SHP77 treated with DMSO at 0.1 percent for 48 hours (cell line): ENCODE data around the gene ACVR1B.
A peak's percentile ranks its signal among the peaks of the same experiment; 100 is the strongest.
"Not testable (repeated sequence)": the region's sequence is repeated elsewhere in the genome, so short reads cannot be mapped to it uniquely, and the experiment has no call there.

Experiments
- DNase-seq: peaks from one replicate; lab custom pipeline; 2025; lab: John Stamatoyannopoulos, UW

Gene ACVR1B

GRCh38 chr12:51971679-51972421 is 20.4 kb downstream of the ACVR1B start:
- DNase-seq: no peak

DNA sequence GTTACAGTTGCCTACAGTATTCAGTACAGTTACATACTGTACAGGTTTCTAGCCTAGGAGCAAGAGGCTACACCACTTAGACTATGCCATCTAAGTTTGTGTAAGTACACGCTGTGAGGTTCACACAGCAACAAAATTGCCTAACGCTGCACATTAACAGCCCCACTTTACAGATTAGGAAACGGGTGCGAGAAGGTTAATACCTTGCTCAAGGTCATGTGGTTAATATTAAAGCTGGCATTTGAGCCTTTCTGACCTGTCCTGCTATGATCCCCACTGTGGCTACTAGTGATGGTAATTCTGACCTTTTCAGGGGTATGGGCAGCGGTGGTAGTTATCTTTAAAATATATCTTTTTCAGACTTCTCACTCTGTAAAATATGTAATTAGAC is 20.9 kb downstream of the ACVR1B start:
- no peak for DNase-seq

DNA sequence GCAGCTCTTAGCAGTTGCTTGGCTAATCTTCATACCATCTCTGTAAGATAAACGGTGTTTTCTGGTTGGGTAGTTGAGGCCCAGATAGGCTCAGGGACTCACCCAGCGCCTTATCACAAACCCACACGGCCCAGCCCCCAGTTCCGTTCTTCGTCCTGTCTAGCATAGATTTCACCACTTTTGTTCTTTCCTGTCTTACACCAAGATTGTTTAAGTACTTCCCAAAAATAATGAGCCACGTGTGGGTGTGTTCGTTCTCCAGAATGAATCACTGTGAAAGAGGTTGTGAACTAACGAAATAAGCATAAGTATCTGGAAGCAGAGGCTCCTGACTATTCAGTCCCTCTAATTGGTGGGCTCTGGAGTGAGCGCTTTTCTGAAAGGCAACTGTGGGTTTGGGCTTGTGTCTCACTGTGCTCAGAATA is 21.4 kb downstream of the ACVR1B start:
- no peak for DNase-seq

DNA sequence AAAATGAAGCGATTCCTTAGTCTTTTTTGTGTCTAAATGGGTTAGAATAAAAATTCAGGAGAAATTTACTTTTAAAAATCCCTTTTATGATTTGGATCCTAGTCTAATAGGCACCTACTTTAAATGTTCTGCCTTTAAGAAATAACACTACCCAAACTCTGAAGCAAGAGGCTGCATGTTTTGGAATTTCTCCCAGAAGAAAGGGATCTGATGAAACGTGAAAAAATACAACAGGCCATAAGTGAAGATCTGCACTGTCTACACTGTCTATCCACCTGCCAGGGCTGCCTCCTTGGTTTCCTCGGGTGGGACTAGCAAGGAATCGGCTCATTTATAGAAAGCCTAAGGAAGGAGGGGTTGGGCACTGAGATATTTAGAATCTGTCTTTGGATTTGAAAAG is 22.1 kb downstream of the ACVR1B start:
- DNase-seq: no peak

- DNase-seq: no peak
Measured at GRCh38 chr12:51974646-51975045, 23.1 kb downstream of the ACVR1B start.

DNA sequence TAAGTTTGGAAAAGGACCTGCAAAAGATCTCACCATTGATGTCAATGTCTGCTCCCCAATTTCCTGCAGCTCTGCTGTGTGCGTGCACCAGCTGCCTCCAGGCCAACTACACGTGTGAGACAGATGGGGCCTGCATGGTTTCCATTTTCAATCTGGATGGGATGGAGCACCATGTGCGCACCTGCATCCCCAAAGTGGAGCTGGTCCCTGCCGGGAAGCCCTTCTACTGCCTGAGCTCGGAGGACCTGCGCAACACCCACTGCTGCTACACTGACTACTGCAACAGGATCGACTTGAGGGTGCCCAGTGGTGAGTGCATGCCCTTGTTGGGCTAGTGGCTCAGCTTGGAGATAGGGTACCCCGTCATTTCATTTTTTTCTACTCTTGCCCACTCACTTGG is 23.7 kb downstream of the ACVR1B start:
- no peak for DNase-seq

DNA sequence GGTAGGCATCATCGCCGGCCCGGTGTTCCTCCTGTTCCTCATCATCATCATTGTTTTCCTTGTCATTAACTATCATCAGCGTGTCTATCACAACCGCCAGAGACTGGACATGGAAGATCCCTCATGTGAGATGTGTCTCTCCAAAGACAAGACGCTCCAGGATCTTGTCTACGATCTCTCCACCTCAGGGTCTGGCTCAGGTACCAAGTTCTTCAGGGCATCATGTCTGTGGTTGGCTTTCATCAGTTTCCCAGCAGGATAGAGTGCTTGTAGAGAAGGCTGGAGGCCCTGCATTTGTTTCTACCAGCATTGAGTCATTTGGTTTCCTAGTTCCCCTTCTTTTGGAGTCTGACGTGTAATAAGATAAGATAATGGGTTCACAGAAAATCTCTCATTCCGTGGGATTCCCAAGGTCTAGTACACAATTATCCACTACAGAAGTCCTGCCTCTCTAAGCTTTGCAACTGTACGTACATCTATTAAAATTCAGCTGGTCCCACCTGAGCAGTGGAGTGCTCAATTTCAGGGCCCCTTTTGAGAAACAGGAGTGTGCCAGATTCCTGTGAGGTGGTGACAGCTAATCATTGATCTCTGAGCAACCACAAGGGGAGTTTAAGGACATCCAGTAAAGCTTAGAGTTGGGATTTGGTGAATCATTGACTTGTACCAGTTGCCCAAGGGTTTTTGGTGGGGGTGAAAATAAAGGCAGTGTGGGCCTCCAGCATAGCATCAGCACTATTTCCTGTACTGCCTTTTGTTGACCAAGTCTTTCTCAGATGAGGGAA is 25.1 kb downstream of the ACVR1B start:
- DNase-seq: no peak

GRCh38 chr12:51977320-51977753 is 25.8 kb downstream of the ACVR1B start:
- no peak for DNase-seq

GRCh38 chr12:51979306-51979705 is 27.8 kb downstream of the ACVR1B start:
- not testable (repeated sequence) for DNase-seq

GRCh38 chr12:51980051-51980808 is 28.7 kb downstream of the ACVR1B start:
- peak; percentile 7 for DNase-seq

GRCh38 chr12:51980809-51981127 is 29.3 kb downstream of the ACVR1B start:
- no peak for DNase-seq

DNA sequence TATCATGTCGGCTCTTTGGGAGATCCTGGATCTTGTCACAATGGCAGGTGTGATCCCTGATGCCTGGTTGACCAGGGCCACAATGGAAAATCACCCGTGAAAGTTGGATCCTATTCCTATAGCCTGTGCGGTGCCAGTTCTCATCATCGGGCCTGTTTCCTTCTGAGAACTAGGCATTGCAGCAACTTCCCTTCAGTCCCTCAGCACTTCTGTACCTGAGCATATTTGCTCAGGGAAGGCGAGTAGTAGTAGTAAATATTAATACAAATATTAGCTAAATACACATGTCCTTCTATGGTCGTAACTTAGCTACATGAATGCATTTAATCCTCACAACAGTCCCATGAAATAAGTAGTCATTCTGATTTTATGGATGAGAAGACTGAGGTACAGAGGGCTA is 33.2 kb downstream of the ACVR1B start:
- no peak for DNase-seq

GRCh38 chr12:51985154-51985835 is 33.8 kb downstream of the ACVR1B start:
- no peak for DNase-seq

DNA sequence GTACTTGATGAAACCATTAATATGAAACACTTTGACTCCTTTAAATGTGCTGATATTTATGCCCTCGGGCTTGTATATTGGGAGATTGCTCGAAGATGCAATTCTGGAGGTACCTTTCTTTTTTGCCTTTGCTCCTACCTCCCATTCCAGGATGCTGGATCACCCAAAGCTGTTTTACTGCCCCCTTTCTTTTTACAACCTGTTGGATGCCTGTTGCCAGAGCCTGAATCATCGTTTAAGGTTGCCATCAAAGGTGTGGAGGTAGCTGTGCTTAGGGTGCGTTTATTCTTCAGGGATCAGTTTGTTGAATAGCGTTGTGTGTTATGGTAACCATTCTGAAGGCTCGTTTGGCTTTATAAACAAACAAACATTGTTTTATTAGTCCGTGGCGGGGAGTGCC is 35.3 kb downstream of the ACVR1B start:
- DNase-seq: no peak

GRCh38 chr12:51992246-51992645 is 40.7 kb downstream of the ACVR1B start:
- no peak for DNase-seq

DNA sequence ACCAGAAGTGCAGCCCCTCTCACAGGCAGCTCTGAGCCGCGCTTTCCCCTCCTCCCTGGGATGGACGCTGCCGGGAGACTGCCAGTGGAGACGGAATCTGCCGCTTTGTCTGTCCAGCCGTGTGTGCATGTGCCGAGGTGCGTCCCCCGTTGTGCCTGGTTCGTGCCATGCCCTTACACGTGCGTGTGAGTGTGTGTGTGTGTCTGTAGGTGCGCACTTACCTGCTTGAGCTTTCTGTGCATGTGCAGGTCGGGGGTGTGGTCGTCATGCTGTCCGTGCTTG is 43.0 kb downstream of the ACVR1B start:
- no peak for DNase-seq

GRCh38 chr12:51994959-51995358 is 43.5 kb downstream of the ACVR1B start:
- no peak for DNase-seq

DNA sequence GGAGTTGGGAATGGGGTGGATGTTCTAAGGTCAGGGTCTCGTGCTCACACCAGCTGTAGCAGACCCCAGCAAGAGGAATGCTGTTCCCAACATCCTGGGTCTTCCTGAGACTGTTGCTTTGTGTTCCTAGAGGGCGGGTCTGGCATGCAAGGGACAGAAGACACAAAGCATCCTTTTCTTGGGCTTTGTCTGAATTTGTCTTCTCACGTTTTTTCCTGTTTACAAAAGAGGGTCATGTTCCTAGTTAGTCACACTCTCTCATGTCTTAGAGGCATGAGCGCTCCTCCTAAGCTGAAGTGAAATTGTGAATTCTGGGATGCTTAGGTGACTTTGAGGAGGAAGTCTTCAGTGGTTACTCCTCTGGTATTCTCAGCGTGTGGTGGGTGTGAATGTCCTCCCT is 45.6 kb downstream of the ACVR1B start:
- no peak for DNase-seq

GRCh38 chr12:52003016-52003550 is 51.6 kb downstream of the ACVR1B start:
- no peak for DNase-seq

- DNase-seq: no peak
Measured at GRCh38 chr12:52003591-52003990, 52.1 kb downstream of the ACVR1B start.

DNA sequence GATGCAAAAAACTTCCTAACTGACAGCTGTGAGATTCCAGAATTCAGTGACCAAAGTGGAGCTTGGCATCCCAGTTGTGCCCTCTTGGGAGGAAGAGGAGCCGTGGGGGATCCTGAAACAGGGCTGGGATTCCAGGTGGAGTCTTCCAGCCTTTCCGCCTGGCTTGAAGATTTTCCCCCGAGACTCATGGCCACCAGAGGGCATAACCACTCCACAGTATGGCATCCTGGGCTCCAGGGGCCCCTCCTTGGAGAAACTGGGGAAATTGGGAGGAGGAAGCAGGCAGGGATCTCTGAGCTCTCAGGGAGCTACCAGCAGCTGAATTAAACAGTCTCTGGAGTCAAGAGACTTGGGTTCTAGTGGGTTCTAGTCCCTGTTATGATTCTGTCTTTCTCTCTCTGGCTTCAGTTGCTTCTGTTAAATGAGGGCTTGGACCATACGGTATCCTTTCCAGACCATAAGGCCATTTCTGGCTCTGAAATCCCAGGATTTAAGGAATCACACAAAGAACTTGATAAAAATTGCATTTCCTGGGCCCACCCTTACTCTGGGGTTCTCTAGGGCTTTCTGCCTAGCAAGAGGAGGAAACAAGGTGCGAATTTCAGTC is 52.6 kb downstream of the ACVR1B start:
- DNase-seq: peak; percentile 68
